ENCODE results near the gene ALMS1. TPM values are rescaled to one million over a fixed set of nuclear protein-coding genes. Genes with fewer than 3 reads are reported as not detected.

The ALMS1 gene
- total and polyA plus RNA-seq, 9 of the 15 experiments (the other 6 are each of a cell fraction or from before 2014, with no cell fraction given), result 1.4 to 26.3 (median 13.6) TPM

- FAIRE-seq (no peak), ATAC-seq (no peak), DNase-seq (ENCODE audit: extremely low read depth in 1 of 4, low spot score in 3 of 4) (no peak)
- Histone ChIP-seq H3K79me2 (ENCODE audit: control insufficient read depth, insufficient read depth, low read length) (no peaks in the 10 kb centered on the region), H3K9ac (ENCODE audit: insufficient read depth in 1 of 2, low read depth in 2 of 2, low read length in 2 of 2) (no peak overlapping the region), H4K20me1 (replicated peaks; ENCODE audit: control insufficient read depth, insufficient read depth, low read length) (no peaks in the 10 kb centered on the region), H2AFZ (ENCODE audit: low read depth, low read length) (no peak overlapping the region), H3K4me2 (ENCODE audit: insufficient read depth, low read length) (no peak overlapping the region), H3K27ac (ENCODE audit: extremely low read depth, low read depth, low read length) (no peak overlapping the region), H3K27me3 (ENCODE audit: control insufficient read depth in 2 of 2, insufficient read depth in 2 of 2, low read length in 2 of 2) (peaks cover 3 to 25% of the 10 kb centered on the region in 2 experiments; a peak in 4 of 5 replicates), H3K4me1 (replicated peaks in 1 of 2; ENCODE audit: control insufficient read depth in 2 of 2, insufficient read depth in 2 of 2, low read length in 2 of 2) (no peaks in the 10 kb centered on the region), H3K9me1 (ENCODE audit: control insufficient read depth, insufficient read depth, low read length) (no peaks in the 10 kb centered on the region), H3K4me3 (no peak overlapping the region), H3K9me3 (replicated peaks; ENCODE audit: control insufficient read depth, insufficient read depth, low read depth, low read length) (no peaks in the 10 kb centered on the region; the same call in 1 of the 2 replicates), H3K36me3 (ENCODE audit: control insufficient read depth, insufficient read depth, low read length) (no peaks in the 10 kb centered on the region)
- TF ChIP-seq KDM4B (IDR thresholded peaks at IDR 0.05; ENCODE audit: borderline replicate concordance in 2 of 2, low read depth in 1 of 2) (no peak), HNRNPUL1 (IDR thresholded peaks at IDR 0.05; ENCODE audit: low read length) (no peak), ZNF41 (CRISPR knock-in tag; conservative IDR thresholded peaks at IDR 0.05) (no peak), ZNF3 (CRISPR knock-in tag; IDR thresholded peaks at IDR 0.05) (no peak), PRDM10 (IDR thresholded peaks at IDR 0.05; ENCODE audit: partially characterized antibody) (no peak), CAMTA2 (CRISPR knock-in tag; conservative IDR thresholded peaks at IDR 0.05) (no peak), ZNF668 (CRISPR knock-in tag; IDR thresholded peaks at IDR 0.05) (no peak), NFE2L1 (tag; IDR thresholded peaks at IDR 0.05; ENCODE audit: borderline replicate concordance, low read depth) (no peak), XRCC5 (IDR thresholded peaks at IDR 0.05; ENCODE audit: low read depth, low read length) (no peak), PREB (CRISPR knock-in tag; IDR thresholded peaks at IDR 0.05) (no peak), ZNF551 (CRISPR knock-in tag; IDR thresholded peaks at IDR 0.05) (no peak)
- in situ Hi-C loops (cut with MboI), result no loop called here
- CTCF ChIA-PET (ENCODE audit: low intra/inter-chr PET ratio), result no interaction called here
- POLR2A ChIA-PET, result no interaction called here
- intact Hi-C loops (cut with micrococcal nuclease), result loop anchor here (5.0 kb wide), 1 partner anchor 77 kb away; no protein-coding TSS in a partner anchor
- WGBS (ENCODE audit: insufficient coverage, low coverage, missing lambda C conversion rate), result 0% methylated on average over 1 of the region's 1 CpG
- no TSS peak for BruUV-seq (replicated peaks)
Observed at GRCh38 chr2:73374269-73374668, 11.4 kb upstream of the ALMS1 start.

All from K562 (cell line).